Uterus (tissue), 2 donors: ENCODE results near the gene TMEM187.

ENCODE experiments used
- CTCF ChIP-seq, 4 experiments: fragments of 200-600 bp in 2 of 4; fragments of 450-650 bp in 2 of 4; sonication (generic) in 2 of 4; IDR thresholded peaks; one replicate each; pipeline ENCODE4 v1.5.1; 2016 to 2019; ENCODE audit warnings: antibody characterized with exemption in 4 of 4, mild to moderate bottlenecking in 2 of 4, moderate library complexity in 1 of 4
- POLR2A ChIP-seq, 2 donors: fragments of 450-650 bp; IDR thresholded peaks; one replicate each; pipeline ENCODE4 v1.6.1; 2016; ENCODE audit warnings: antibody characterized with exemption in 2 of 2, mild to moderate bottlenecking in 1 of 2, moderate library complexity in 1 of 2

GRCh38 chrX:153988493-153988892 lies 15.9 kb downstream of the TMEM187 start:
- no peak for TF ChIP-seq POLR2A (IDR thresholded peaks at IDR 0.05)
- no peak for TF ChIP-seq CTCF (IDR thresholded peaks at IDR 0.05)
